Stimulated activated CD4-positive, alpha-beta T cell treated with anti-CD3 and anti-CD28 coated beads, Interleukin-12 subunit alpha, Interleukin-12 subunit beta, amount 100 ng/mL, for 48 hours (primary cell): ENCODE measurements around the gene RAET1E.
"Not testable (repeated sequence)": the region's sequence is repeated elsewhere in the genome, so short reads cannot be mapped to it uniquely, and the experiment has no call there.

Experiments
- DNase-seq, 3 donors: peaks; one replicate each; pipeline ENCODE4 v3.0.0-alpha.2; 2020; ENCODE audit warnings: low read depth in 2 of 3, low spot score in 1 of 3

RAET1E gene

DNA sequence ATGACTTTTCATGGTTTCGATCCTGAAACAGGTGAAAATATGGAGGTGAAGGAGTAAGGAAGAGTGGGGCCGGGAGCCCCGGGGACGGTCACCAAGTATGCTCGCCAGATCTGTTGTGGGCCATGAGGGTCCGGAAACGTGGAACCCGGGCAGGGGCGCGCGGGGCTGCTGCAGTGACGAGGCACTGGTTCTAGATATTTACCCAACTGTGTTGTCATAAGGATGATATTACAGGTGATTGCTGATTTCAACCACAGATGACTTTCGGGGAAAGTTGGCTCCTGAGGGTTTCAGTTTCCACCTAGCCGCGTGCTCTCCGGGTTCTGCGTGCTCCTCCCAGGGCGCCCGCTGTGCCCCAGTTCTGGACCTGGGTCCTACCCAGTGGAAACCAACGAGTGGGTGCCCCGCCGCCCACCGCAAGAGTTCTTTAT is 12.8 kb upstream of the RAET1E start:
- no peak for DNase-seq

DNA sequence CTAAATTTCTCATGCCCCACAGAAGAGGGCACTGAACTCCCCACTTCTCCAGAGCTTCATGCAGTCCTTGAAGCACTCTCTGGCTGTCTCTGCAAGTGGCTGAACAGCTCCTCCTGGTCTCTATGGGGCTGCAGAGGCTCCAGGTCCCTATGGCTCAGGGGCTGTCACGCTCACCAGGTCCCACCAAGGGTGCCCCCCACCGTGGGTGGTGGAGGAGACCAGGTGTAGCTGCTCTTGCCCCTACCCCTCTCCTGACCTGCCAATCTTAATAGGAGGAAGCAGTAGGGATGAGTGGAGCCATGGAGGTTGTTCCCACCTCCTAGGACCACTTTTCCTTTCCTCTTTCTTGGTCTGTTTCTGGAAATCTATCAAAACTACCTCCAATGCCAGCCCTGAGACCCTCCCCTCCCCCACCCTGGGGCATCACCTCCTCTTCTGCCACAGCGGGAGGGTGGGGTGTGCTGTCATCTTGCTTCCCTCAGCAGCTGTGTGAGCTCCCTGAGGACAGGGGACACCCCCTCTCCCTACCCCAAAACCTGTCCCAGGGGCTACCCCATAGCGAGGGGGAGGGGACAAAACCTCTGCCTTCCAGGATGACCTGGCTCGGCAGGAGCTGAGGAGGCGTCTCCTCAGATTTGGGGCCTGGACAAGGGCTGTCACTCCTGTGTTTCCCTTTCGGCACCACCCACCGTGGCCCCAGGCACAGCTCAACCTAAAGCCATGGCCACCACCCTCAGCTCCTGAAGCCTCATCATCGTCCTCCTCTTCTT is 12.0 kb upstream of the RAET1E start:
- no peak for DNase-seq

DNA sequence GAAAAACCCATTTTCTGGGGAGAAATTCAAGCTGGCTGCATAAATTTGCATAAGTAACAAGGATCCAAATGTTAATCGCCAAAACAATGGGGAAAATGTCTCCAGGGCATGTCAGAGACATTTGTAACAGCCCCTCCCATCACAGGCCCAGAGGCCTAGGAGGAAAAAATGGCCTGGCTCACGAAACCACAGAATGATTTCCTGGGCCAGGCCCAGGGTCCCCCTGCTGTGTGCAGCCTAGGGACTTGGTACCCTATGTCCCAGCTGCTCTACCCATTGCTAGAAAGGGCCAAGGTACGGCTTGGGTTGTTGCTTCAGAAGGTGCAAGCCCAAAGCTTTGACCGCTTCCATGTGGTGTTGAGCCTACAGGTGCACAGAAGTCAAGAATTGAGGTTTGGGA is 10.6 kb upstream of the RAET1E start:
- DNase-seq = not testable (repeated sequence)

DNA sequence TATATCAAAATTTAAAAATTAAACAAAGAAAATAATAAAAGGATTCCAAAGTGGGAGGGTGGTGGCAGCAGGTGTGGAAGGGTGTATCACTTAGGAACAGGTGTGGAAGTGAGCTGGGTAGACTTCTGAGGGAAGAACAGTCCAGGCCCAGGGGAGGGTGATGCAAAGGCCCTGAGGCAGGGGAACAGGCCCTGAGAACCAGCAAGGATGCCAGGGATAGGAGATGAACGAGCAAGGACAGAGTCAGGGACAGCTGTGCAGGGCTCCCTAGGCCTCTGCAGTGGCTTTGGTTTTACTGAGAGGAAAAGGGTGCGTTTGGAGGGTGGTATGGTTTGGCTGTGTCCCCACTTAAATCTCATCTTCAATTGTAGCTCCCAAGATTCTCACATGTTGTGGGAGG is 9.4 kb upstream of the RAET1E start:
- DNase-seq = no peak

DNA sequence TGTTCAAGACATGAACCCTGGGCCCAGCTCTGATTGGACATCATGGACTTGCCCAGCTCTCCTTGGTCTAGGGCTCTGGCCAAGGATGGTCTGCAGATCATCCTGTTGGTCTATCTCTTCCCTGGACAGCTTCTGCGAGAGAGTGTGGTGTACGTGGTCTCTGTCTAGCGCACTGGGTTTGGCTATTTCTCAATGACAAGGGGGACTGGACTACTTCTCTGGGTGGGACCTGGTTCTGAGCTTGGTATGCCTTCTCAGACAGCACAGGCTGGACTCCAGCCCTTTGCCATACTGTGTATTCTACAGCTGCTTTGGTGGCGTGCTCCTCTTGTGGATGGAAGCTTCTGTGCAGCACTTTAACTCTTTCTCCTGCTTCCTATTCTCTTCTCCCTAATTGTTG is 8.5 kb upstream of the RAET1E start:
- DNase-seq = no peak

DNA sequence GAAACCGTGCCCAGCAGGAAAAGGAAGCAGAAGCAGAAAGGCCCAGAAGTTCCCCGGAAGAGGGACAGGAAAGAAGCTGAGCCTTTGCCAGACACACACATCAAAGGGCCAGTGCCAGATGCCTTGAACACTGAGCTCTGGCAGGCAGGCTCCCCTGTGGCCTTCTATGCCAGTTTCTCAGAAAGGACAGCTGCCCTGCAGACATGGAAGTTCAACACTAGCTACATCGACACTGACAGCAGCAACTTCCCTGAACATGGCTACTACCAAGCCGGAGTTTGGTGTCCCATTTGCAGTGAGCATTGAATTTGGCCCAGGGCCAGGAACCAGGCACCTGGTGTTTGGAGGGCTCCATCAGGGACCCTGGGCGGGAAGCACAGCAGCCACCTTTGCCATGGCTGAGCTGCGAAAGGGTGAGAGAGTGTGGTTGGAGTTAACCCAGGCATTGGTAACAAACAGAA is 8.0 kb upstream of the RAET1E start:
- DNase-seq = no peak

DNA sequence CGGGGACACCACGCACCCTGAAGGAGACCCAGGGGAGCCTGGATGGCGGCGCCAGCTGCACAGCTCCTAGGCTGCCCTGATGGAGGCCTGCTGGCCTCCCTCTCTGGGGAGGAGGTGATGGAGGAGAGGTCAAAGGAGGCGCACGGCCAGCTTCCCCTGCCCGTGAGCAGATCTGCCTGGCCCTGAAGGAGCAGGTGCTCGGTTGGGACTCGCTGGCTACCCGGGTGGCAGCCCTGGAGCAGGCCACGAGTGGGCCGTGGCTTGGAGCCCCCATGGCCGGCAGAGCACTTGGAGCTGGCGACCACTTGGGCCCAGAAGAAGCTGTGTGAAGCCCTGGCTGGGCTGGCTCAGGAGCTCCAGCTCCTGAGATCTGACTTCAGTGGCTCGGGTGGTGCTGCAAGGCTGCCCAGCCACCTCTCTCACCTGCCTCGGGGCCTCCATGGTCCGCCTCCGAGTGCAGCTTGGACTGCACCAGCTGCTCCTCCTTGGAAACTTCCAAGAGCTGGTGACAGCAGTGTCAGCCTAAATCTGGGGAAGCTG is 7.5 kb upstream of the RAET1E start:
- DNase-seq = no peak

DNA sequence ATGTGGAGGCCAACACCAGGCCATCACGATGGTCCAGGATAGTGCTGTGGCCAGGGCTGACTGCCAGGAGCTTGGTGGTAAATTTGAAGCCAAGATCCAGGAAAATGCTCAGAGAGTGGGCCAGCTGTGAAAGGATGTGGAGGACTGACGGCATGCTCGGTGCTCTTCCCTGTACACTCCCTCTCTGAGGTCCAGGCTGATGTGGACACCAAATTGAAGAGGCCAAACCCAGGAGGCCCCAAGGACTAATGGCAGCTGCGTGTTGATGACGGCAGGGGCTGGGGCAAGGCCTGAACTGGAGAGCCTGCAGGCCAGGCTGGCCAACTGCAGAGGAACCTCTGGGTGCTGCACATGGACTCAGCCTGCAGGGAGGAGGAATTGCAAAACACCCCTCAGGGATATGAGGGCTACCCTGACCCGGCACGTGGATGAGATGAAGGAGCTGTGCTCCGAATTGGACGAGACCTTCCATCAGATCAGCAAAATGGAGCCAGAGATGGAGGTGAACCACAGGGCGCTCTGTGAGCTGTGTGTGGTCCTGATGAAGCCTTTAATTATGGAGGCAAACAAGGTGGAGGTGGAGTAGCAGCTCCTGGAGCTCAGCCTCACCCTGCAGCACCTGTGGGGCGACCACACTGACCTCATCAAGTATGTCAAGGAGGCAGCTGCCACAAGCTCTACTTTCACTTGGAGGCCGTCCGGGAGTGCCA is 6.9 kb upstream of the RAET1E start:
- DNase-seq = no peak

DNA sequence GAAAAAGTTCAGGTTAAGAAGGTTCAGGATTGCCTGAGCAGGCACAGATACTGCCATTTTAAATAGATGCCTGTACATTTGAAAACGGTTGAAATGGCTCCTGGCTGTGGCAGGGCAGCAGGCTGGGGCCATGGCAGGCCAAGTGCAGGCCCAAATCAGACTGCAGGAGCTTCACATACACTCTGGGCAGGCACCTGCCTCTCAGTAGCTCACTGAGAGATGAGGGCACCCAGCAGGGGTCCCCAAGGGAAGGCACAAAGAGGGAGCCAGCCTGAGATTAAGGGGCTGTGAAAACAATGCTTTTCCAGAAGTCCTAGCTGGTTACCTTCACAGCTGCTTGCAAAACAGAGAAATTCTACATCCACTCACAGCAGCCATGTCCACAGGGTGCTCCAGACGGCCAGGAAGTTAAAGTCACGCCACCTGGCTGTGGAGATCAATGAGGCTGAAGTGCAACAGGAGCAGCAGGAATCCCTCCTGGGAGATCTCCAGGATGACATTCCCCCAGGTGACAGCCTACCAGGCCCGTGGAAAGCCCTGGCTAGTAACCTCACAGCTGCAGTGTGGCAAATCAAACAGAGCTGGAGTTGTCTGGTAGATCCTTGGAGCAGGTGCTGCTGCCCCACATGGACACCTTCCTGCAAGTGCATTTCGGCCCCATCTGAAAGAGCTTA is 6.2 kb upstream of the RAET1E start:
- no peak for DNase-seq

DNA sequence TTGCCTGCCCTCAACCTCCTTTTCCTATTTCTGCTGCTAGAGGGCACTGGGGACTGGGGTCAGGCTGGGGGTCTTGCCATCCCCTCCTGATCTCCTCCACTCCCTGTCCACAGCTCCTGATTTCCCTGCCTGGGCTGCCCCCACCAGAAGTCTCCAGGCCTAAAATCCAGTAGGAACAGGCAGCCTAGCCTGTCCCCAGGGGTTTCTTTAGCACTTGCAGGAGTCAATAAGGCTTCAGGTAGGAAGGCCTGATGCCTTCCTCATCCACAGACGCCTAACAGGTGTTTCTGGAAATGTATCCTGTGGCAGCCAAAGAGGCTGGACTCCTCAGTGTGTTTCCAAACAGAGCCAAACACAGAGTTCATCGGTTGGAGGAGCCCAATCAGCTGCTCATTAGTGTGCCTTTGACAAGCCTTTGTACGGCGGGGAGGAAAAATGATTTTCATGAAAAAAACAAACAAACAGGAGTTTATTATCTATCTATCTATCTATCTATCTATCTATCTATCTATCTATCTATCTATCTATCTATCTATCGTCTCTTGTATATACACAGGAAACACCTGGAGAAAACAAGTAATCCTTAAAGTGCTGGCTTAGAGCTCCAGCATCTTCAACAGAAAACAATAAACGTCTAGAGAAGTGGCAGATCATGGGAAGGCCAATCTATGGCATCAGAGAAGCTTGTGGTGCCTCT is 3.7 kb upstream of the RAET1E start:
- DNase-seq = no peak

DNA sequence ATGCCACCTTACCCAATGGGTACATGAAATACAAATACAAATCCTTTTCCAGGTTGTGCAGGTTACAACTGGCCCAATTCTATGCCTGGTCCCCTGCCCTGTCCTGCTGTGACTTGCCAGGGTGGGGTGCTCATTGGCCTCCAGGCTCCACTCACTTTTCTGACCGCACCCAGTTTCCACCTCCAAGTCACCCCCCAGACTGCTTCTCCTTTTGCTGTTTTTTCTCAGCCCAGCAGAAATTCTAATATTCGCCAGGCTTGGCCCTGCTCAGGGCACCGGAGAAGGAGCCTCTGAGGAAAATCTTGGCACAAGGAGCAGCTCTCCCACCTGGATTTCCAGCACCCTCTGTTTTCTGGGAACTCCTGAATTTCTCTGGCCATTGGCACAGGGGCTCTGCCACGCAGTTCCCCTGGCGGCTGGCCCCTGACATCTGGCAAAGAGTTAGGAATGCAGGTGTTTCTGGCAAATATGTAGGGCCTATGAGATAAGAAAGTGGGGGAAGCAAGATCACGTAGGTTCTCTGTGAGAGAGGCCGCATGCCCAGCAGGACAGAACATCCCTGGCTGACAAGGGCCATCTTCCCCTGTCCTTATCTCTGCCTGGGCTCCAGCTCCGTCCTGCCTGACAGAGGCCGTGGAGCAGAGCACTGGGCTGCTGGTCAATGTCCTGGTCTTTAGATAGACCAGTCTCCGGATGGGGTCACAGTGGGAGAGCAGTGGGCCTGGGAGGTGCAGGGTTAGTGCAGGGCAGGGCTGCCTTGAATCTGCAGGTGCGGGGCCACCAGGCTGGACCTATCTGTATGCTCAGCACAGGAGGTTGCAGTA is 2.9 kb upstream of the RAET1E start:
- no peak for DNase-seq

DNA sequence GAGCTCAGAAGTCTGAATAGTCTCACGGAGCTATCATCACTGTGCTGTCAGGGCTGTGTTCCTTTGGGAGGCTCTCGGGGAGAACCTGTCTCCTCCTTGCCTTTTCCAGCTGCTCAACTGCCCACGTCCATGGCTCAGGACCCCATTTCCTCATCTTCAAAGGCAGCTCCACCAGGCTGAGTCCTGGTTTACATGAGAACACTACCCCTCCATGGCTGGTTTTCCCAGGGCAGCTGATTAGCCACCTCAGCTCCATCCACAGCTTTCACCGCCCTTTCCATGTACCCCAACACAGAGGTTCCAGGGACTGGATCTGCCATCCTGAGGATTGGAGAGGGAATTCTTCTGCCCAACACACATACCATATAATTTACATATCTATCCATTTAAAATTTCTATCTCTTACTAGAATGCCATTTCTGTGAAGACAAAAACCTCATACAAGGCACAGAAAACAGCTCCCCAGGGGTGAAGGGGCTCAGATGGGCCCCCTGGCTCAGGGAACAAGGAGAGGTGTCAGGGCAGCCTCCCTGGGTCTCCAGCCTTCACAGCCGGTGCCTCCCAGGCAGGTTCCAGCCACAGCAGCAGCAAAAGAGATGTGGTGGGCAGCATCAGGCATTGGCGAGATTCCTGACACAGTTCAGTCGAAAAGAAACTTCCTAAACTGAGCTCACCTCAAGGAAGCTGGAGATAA is 2.2 kb upstream of the RAET1E start:
- no peak for DNase-seq

DNA sequence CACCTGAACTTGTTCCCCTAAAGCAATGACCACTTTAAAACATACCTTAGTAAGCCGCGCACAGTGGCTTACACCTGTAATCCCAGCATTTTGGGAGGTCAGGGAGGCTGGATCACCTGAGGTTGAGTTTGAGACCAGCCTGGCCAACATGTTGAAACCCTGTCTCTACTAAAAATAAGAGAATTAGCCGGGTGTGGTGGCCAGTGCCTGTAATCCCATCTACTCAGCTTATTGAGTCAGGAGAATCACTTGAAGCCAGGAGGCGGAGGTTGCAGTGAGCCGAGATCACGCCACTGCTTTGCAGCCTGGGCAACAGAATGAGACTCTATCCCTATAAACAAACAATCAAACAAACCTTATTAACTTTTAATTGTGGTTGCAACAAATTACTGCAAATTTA is 1.6 kb upstream of the RAET1E start:
- DNase-seq = no peak

DNA sequence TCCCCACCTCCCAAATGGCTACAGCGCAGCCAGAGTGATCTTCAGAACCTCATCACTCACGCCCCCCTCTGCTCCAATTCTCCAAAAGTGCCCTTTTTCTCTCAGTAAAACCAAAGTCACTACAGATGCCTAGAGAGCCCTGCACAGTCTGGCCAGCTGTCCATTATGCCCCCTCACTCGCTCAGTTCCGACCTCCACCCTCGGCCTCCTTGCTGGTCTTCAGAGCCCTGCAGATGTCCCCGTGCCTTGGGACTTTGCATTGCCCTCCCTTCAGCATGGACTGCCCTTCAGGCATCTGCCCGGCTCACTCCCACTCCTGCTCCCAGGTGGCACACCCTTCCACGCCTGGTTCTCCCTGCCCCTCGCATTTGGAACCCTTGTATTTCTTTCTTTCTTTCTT is 1.1 kb upstream of the RAET1E start:
- no peak for DNase-seq

DNA sequence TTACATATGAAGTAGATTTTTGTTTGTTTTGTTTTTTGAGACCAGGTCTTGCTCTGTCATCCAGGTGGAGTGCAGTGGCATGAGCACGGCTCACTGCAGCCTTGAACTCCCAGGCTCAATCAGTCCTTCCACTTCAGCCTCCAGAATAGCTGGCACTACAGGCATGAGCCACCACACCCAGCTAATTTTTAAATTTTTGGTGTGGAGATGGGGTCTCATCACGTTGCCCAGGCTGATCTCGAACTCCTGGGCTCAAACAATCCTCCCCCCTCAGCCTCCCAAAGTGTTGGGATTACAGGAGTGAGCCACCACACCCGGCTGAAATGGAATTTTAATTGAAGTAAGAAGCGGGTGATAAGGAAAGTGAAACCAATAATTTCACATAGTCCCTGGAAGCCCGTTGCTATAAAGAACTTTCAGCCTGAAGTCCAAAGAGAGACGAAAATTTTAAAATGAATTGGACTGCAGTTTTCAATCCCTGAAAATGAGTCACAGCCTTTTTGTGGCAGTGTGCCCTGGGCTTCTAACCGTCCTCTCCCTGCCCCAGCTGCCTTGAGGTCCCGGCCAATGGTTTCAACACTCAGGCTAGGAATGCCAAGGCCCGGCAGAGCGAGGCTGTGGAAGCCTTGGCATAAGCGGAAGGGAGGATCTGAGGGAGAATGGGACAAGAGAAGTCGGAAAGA is 757 bp downstream of the RAET1E start:
- DNase-seq = no peak

DNA sequence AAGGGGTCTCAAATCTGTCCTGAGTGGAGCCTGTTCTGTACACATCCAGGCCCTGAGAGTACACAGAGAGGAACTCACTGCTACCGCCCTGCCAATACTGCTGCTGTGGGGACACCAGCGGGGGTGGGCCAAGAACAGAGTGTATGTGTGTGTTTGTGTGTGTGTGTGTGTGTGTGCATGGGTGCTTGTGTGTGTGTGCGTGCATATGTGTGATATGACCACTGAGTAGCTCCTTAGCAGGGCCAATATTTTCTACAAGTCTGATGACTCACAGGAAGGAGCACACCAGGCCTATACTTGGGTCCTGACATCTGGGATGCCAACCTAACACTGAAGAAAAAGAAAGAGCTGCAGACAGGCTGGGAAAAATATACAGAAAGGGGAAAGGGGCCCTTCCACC is 1.4 kb downstream of the RAET1E start:
- no peak for DNase-seq

DNA sequence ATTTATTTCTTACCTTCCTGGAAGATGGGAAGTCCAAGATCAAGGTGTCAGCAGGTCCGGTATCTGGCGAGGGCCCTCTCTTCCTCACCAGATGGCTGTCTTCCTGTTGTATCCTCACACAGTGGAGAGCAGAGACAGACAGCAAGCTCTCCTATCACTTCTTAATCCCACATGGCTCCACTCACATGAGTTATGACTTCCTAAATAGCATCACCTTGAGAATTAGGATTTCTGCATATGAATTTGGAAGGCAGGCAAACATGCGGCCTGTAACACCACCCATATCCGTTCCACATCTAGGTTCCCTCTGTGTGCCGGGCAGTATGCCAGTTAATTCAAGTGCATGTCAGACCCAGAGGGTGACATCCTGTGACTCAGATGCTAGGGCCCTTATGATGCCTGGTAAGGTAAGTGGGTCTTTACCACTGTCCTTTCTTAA is 2.1 kb downstream of the RAET1E start:
- peak; percentile 9 to 22 (median 16) for DNase-seq

DNA sequence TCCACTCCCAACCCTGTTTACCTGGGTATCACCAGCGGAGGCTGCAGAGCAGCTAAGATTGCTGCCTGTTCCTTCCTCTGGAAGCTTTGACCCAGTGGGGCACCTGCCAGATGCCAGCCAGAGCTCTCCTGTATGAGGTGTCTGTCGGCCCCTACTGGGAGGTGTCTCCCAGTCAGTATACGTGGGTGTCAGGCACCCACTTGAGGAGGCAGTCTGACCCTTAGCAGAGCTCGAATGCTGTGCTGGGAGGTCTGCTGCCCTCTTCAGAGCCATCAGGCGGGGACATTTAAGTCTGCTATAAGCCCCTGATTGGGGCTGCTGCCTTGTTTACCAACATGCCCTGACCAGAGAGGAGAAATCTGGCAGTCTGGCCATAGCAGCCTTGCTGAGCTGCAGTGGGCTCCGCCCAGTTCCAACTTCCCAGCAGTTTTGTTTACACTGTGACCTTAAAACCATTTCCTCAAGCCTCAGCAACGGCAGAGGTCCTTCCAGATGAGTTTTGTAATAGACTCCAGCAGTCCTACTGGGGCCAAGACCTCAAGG is 2.8 kb downstream of the RAET1E start:
- no peak for DNase-seq

DNA sequence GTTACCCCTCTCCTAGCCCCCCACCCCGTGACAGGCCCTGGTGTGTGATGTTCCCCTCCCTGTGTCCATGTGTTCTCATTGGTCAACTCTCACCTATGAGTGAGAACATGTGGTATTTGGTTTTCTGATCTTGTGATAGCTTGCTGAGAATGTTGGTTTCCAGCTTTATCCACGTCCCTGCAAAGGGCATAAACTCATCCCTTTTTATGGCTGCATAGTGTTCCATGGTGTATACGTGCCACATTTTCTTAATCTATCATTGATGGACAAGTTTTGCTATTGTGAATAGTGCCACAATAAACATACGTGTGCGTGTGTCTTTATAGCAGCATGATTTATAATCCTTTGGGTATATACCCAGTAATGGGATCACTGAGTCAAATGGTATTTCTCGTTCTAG is 6.0 kb downstream of the RAET1E start:
- not testable (repeated sequence) for DNase-seq
